VCaP (cell line): Measurements from ENCODE around the gene NSL1.
A peak's percentile ranks its signal among the peaks of the same experiment; 100 is the strongest.
"Not testable (repeated sequence)": the region's sequence is repeated elsewhere in the genome, so short reads cannot be mapped to it uniquely, and the experiment has no call there.

ENCODE experiments used
- H3K27ac ChIP-seq: fragments of 450-650 bp; 2 replicates; pipeline ENCODE4 v1.5.1; 2017
- CTCF ChIP-seq: fragments of 450-650 bp; conservative IDR thresholded peaks from 2 replicates; pipeline ENCODE4 v1.5.1; 2017; ENCODE audit warnings: mild to moderate bottlenecking, moderate library complexity

The NSL1 gene

GRCh38 chr1:212769459-212770167 lies 22.0 kb downstream of the NSL1 start:
- no peak overlapping the region for H3K27ac ChIP-seq
- no peak for TF ChIP-seq CTCF

DNA sequence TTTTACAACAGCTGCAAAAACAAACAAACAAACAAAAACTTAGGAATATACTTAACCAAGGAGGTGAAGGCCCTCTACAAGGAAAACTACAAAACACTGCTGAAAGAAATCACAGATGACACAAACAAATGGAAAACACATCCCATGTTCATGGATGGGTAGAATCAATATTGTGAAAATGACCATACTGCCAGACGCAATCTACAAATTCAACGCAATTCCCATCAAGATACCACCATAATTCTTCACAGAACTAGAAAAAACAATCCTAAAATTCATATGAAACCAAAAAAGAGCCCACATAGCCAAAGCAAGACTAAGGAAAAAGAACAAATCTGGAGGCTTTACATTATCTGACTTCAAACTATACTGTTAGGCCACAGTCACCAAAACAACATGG lies 24.8 kb downstream of the NSL1 start:
- peak overlapping the region; percentile 18 for H3K27ac ChIP-seq

DNA sequence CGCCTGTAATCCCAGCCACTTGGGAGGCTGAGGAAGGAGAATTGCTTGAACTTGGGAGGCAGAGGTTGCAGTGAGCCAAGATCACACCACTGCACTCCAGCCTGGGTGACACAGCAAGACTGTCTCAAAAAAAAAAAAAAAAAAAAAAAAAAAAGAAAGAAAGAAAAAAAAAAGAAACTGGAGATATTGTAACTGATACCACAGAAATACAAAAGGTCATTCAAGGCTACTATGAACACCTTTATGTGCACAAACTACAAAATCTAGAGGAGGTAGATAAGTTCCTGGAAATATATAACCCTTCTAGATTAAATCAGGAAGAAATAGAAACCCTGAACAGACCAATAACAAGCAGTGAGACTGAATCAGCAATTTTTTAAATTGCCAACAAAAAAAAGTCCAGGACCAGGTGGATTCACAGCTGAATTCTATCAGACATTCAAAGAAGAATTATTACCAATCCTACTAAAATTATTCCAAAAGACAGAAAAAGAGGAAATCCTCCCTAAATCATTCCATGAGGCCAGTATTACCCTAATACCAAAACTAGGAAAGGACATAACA lies 26.8 kb downstream of the NSL1 start:
- not testable (repeated sequence) for H3K27ac ChIP-seq

DNA sequence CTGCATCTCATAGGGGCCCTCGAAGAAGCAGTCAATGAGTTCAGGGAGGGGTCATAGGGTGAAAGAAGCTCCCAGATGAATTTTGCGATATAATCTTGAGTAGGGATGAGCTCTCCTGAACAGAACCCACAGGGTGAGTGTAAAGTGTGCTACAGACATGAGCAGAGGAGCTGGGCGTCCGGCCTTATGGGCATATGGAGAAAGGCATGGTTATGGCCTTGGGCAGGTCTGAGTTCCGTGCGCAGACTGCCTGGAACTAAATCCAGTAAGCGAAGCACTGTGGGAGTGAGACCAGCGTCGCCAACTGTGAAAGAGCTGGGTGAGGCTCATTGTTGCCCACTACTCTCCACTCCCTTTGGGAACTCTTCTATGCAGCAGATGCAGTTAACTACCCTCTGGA lies 28.7 kb downstream of the NSL1 start:
- peak overlapping the region; percentile 24 for H3K27ac ChIP-seq
- no peak for TF ChIP-seq CTCF

DNA sequence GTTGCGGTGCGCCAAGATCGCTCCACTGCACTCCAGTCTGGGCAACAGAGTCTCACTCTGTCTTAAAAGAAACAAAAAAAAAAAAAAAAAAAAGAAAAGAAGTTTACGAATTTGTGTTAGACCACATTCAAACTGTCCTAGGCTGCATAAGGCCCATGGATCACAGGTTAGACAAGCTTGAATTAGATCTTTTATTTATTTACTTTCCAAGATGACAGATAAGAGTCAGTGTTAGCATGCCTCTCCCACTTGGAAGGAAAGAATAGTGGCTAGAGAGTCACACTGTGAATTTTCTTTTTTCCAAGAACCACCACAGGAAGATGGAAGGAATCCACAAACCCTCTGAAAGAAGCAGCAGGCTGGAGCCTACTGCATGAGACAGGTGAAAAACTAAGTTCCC lies 29.3 kb downstream of the NSL1 start:
- TF ChIP-seq CTCF: no peak
- peak overlapping the region; percentile 24 for H3K27ac ChIP-seq

DNA sequence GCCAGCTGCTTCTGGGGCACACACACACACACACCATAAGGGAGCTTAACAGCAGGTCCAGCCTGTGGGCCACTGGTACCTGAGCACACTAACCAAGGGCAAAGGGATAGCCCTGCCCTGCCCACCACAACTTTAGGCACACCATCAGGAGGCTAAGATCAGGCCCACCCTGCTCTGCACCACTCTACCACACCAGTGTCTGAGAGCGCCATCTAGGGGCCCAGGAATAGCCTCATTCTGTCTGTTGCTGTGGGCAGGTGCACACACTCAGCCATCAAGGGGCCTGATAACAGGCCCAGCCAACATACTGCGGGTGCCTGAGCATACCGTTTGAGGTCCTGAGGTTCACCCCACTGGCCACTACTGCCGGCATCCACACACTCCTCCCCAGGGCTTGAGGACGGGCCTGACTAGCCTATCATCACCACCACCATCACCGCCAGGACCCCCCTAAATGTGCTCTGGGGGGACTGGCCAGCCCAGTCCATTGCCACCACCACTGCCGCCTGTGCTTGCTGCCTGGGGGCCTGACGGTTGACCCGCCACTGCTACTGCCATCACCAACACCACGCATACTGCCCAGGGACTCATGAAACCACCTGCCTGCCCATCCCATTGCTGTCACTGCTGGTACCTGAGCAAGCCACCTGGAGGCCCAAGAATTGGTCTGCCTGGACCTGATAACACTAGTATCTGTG lies 31.3 kb downstream of the NSL1 start:
- no peak overlapping the region for H3K27ac ChIP-seq
- TF ChIP-seq CTCF: no peak; the same call in 1 of the 2 replicates

DNA sequence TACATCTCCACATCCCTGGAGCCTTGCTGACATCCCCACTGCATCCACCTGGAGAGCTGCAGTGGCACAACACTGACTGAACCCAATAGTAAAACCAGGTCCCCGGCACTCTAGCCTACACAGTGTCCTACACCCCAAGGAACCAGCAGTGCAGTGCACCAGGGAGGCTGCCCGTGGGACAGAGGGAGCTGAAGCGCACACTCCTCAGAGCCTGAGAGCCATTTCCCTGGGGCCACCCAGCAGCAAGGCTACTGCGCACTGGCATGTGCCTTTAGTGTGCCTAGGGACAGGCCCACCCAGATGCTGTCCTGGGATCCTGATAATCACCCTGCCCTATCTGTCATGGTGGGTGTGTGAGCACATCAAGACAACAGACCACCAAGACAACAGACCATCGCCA lies 31.9 kb downstream of the NSL1 start:
- no peak for TF ChIP-seq CTCF
- no peak overlapping the region for H3K27ac ChIP-seq

DNA sequence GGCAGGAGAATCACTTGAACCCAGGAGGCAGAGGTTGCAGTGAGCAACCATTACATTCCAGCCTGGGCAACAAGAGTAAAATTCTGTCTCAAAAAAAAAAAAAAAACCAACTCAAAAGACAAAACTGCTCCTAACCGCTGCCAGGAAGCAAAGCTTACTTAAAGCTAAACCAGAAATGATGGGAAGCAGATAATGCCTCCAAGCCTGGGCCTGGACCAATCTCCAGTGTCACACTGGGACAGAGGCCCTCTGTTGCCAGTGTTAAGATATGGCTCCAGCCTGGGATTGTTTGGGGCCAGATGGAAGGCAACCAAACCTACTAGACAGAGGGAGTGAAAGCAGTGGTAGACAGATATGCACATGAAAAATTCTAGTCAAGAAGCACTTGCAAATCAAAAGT lies 36.9 kb downstream of the NSL1 start:
- no peak overlapping the region for H3K27ac ChIP-seq

More for the DNA sequence above, 36.9 kb downstream of the NSL1 start:
- no peak for TF ChIP-seq CTCF
